Measurements from ENCODE around the gene LYSMD4.
A peak's percentile ranks its signal among the peaks of the same experiment; 100 is the strongest.
"Not testable (repeated sequence)": the region's sequence is repeated elsewhere in the genome, so short reads cannot be mapped to it uniquely, and the experiment has no call there.

Gene LYSMD4

GRCh38 chr15:99733268-99734039 is at the start of gene LYSMD4:
Gene LYSMD4, minus strand, starts transcription at chr15:99733437. Its CDS starts 1,438 bp downstream, at chr15:99731999.
- peak; percentile 99 for DNase-seq (ENCODE audit: low spot score)

DNA sequence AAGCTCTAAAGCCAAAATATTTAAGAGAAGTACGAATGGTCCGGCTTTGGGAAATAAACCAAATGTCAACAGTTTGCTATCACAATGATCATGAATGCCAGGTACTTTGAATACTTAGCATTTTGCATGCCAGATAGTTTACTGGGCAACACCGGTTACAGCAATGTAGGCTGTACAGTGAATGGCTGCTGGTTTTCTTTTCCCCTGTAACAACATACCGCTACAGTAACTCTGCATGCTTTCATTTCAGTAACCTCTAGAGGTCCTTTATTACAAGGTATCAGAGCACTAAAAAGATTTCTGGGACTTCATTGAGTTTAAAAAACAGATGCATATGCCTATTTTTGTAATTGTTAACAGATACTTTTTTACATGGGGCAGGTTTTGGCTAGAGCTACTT is 48.8 kb upstream of the LYSMD4 start:
- DNase-seq (ENCODE audit: low spot score): not testable (repeated sequence)

DNA sequence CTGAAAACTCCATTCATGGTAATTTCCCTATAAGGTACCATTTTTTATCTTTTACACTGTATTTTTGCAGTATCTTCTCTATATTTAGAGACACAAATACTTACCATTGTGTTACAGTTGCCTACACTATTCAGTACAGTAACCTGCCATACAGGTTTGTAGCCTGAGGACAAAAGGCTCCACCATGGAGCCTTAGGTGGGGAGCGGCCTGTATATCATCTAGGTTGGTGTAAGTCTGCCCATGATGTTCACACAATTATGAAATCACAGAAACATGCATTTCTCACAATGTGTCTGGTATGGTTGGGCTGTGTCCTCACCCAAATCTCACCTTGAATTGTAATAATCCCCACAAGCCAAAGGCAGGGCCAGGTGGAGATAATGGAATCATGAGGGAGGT is 43.9 kb upstream of the LYSMD4 start:
- DNase-seq (ENCODE audit: low spot score): no peak

- no peak for DNase-seq (ENCODE audit: low spot score)
Observed at GRCh38 chr15:99764522-99764921, 31.3 kb upstream of the LYSMD4 start.

- DNase-seq (ENCODE audit: low spot score): no peak
Observed at GRCh38 chr15:99763827-99764226, 30.6 kb upstream of the LYSMD4 start.

DNA sequence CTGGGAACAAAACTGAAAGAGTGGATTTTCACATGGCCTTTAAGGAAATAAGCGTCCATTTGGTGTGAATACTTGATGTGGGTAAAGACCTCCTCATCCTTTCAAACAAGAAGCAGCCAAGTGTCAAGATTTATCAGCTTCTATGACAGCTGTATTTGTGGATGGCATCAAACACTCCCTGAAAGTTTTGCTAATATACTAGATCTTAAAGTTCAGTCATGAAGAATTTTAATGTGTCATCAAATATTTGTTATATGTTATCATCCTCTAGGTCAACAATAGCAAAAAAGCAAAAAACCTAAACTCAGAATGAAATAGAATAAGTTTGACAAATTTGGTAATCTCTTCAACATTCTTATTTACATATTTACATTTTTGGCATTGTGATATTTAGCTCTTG is 29.1 kb upstream of the LYSMD4 start:
- no peak for DNase-seq (ENCODE audit: low spot score)

GRCh38 chr15:99755692-99756409 is 22.6 kb upstream of the LYSMD4 start:
- peak; percentile 78 for DNase-seq (ENCODE audit: low spot score)

DNA sequence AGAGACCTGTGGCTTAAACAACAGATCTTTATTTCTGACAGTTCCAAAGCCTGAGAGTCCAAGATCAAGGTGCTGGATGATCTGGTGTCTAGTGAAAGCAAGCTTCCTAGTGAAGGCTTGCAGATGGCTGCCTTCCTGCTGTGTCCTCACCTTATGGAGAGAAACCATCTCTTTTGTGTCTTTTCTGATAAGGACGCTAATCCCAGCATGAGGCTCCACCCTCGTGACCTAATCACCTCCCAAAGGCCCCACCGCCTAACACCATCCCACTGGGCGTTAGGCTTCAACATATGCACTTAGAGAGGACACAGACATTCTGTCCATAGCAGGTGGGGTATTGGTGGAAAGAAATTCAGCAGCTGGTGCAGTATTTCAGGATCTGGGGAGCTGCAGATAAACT is 19.8 kb upstream of the LYSMD4 start:
- DNase-seq (ENCODE audit: low spot score): no peak

DNA sequence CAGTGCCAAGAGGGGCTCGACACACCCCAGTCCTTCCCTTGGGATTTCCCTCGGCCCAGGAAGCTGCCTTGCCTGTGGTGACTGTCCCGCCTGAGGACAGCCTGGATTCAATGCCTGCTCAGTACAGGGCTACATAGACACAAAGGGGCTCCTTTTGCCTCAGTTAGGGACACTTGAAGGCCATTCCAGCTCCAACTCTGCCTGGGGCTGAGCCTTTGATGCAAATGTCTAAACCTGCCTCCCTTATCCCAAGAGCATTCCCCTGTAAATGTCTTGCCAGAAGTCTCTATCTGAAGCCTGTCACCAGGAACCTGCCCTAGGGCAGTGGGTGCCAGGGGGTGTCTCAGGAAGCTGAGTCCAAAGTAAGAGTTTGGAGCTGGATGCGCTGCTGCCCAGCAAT is 19.3 kb upstream of the LYSMD4 start:
- DNase-seq (ENCODE audit: low spot score): no peak

- DNase-seq (ENCODE audit: low spot score): not testable (repeated sequence)
Observed at GRCh38 chr15:99750326-99750725, 17.1 kb upstream of the LYSMD4 start.

DNA sequence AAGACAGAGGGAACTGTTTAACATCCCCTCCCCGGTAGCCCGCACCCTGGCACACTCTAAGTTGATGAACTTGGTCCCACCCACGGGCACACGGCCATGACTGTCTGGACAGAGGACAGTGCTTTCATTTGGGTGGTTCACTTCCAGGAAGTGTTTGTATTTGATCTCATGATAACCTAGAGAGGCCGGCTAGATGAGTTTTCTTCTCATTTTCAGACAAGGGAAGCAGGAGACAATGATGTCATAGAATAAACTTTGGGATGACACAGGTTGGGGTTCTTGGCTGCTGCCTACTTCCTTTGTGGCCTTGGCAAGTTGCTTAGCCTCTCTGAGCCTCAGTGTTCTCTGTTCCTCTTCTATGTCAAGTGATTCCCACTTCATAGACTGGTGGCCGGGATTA is 16.1 kb upstream of the LYSMD4 start:
- DNase-seq (ENCODE audit: low spot score): no peak

- no peak for DNase-seq (ENCODE audit: low spot score)
Observed at GRCh38 chr15:99745370-99746086, 12.3 kb upstream of the LYSMD4 start.

DNA sequence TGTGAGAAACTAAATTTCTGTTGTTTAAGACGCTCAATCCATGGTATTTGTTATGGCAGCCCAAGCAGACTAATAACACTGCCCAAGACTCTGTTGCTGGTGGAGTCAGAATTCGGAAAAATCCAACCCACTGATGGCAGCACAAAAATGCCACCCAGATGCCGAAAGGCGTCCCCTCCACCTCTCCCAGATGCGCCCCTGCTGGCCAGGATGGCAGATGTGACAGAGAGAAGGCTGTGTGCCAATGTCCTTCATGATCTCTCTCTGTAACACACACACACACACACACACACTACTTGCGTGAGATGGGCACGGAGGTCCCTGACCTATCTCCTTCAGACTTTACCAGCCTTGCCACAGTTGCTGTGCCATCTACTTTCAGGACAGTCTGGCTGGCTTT is 10.9 kb upstream of the LYSMD4 start:
- no peak for DNase-seq (ENCODE audit: low spot score)

GRCh38 chr15:99741835-99742234 is 8.6 kb upstream of the LYSMD4 start:
- DNase-seq (ENCODE audit: low spot score): no peak

- no peak for DNase-seq (ENCODE audit: low spot score)
Observed at GRCh38 chr15:99738021-99738847, 5.0 kb upstream of the LYSMD4 start.

- DNase-seq (ENCODE audit: low spot score): no peak
Observed at GRCh38 chr15:99736702-99737101, 3.5 kb upstream of the LYSMD4 start.

DNA sequence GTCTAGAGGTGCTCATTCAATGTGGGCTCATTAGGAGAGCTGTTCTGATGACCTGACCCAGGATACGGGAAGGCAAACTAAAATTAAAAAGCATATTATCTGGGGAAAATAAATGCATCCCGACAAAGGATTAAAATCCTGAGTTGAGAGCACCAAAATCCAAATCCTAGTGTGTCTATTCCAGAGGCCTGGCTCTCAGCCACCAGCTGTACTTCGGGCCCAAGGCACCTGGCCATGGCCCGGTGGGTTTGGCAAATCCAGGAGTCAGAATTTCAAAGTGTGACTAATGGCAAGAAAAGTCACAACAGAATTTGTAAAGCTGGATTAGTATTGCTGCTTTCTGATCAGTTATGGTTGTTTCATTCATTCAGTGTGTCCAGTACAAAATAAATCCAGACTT is 2.6 kb upstream of the LYSMD4 start:
- no peak for DNase-seq (ENCODE audit: low spot score)

GRCh38 chr15:99734575-99734974 is 1.3 kb upstream of the LYSMD4 start:
- DNase-seq (ENCODE audit: low spot score): no peak

- DNase-seq (ENCODE audit: low spot score): not testable (repeated sequence)
Observed at GRCh38 chr15:99734040-99734291, 729 bp upstream of the LYSMD4 start.

DNA sequence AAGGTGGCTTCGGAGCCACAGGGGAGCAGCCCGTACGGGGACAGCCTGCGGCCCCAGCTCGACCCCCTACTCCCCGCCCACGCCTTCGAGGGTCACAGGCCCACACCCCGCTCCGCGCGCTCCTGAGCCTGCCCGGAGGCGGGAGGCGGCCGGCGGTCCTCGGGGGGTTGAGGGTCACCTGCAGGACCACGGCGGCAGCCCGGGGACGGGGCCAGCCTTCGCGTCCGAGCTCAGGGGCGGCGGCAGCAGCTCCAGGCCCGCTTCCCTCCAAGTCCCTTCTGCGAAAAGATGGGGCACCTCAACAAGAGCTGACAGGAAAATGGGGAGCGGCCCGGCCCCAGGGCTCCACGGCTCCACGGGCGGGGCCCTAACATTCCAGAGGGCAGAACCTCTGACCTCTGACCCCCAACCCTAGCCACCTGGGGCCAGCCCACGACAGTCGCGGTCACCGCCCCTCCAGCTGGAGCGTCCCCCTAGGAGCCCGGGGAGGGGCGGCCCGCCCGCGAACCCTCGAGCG is 428 bp downstream of the LYSMD4 start:
- peak; percentile 30 for DNase-seq (ENCODE audit: low spot score)

- no peak for DNase-seq (ENCODE audit: low spot score)
Observed at GRCh38 chr15:99732124-99732750, 1.0 kb downstream of the LYSMD4 start.
